ENCODE data around the gene FBF1. TPM values are rescaled to one million over a fixed set of nuclear protein-coding genes. Genes with fewer than 3 reads are reported as not detected.

Gene FBF1
- total and polyA plus RNA-seq, 2 donors (not counting 3 experiments of a cell fraction or from before 2014, with no cell fraction given) = 4.9 to 9.4 TPM

DNA sequence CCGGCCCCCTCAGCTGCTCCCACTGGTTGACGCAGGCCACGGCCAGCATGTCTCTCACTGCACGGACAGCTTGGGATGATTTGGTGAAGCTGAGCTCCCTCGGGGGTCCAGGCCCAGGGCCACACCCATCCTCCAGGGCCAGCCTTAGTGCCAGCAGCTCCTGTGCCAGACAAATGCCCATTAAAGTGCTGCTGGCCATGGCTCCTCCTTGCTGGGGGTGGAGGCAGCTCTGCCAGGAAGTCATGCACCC, 65.0 kb downstream of the FBF1 start:
- peaks cover 41% of the 10 kb centered on the region for H3K4me1 ChIP-seq (ENCODE audit: control insufficient read depth, extremely low read depth, insufficient read depth, low read length)
- peak overlapping the region in 1 of 3 experiments; percentile 67 for H3K4me3 ChIP-seq (replicated peaks in 1 of 3; ENCODE audit: insufficient read depth in 1 of 3, low read depth in 1 of 3, low read length in 3 of 3)
- no peaks in the 10 kb centered on the region for H3K27me3 ChIP-seq (ENCODE audit: control insufficient read depth in 2 of 2, insufficient read depth in 2 of 2, low read length in 2 of 2)
- no peak overlapping the region for H2AFZ ChIP-seq (ENCODE audit: low read depth, low read length)
- peaks cover 6% of the 10 kb centered on the region for H3K79me2 ChIP-seq (ENCODE audit: control insufficient read depth, insufficient read depth, low read length)
- peak overlapping the region; percentile 50 for H3K4me2 ChIP-seq (ENCODE audit: insufficient read depth, low read length)
- H4K20me1 ChIP-seq (replicated peaks; ENCODE audit: control insufficient read depth, extremely low read depth, insufficient read depth, low read length) = no peaks in the 10 kb centered on the region
- H3K9me3 ChIP-seq (replicated peaks; ENCODE audit: control insufficient read depth, insufficient read depth, low read length) = no peaks in the 10 kb centered on the region
- H3K9me1 ChIP-seq (replicated peaks; ENCODE audit: control insufficient read depth, extremely low read depth, insufficient read depth, low read length) = no peaks in the 10 kb centered on the region
- H3K27ac ChIP-seq (ENCODE audit: insufficient read depth, low read depth, low read length) = peak overlapping the region; percentile 70
- no peak for DNase-seq (ENCODE audit: low read depth, low spot score)
- peaks cover 3 to 18% of the 10 kb centered on the region in 2 experiments for H3K36me3 ChIP-seq (ENCODE audit: control insufficient read depth in 2 of 2, extremely low read depth in 1 of 2, insufficient read depth in 2 of 2, low read length in 2 of 2)
- intact Hi-C loops (cut with micrococcal nuclease) = loop anchor here (2.0 kb wide), 2 partner anchors 29 to 31 kb away; partner anchors contain the start of genes MRPL38 and UNC13D
- peak overlapping the region; percentile 65 for H3K9ac ChIP-seq (replicated peaks; ENCODE audit: extremely low read depth, insufficient read depth, low read length)
- no peak for TF ChIP-seq MYC (IDR thresholded peaks at IDR 0.05; ENCODE audit: low read depth, low read length)
- TF ChIP-seq POLR2A (IDR thresholded peaks at IDR 0.05; ENCODE audit: low read depth, low read length) = peak; percentile 3
- ChIA-PET POLR2A (interaction anchor here (0.9 to 3.0 kb wide), 3 partner anchors 17 to 96 kb away, joined by 4 to 19 read pairs (median 17); partner anchors contain the start of gene WBP2), CTCF (interaction anchor here (0.6 to 10.3 kb wide), 8 partner anchors 16 to 112 kb away, joined by 3 to 241 read pairs (median 3); partner anchors contain the start of genes TRIM65, UNC13D and WBP2)
- dilution Hi-C loops (cut with MboI; ENCODE audit: extremely low pct_ligation_motif_present, low sequenced_read_pairs) = no loop called here
- no peak for FAIRE-seq
- no TSS peak for BruUV-seq (replicated peaks)

DNA sequence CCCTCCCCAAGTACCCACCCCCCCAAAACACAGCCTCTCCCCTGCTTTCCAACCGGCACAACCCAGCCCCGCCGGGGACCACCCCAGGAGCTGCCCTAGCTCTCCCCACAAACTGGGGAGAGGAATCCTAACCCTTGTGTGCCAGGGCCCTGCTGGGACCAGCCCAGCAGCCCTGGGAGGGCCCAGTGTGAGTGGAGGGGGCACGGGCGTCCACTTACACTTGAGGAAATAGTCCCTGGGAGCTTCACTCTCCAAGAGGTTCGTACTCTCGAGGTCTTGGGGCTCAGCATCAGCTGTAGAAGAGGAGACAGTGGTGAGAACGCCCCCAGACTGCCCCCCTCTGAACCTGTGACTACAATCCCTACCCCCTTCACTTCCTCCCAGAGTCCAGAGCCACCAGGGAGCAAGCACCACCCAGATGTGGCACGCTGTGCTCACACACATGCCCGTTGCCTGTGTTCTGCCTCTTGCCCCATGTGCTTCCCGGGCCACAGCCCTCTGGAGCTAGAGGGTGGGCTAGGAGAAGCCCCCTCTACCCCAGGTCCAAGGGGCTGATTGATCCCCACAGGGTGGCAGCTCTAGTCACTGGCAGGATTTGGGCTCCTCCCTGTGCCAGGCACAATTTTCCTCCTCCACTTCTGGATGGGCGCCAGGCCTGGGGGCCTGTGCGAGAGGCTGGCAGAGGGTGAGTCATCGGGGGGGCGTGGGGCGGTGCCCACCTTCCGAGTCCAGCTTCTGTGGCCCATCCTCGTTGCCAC, 65.5 kb downstream of the FBF1 start:
- Histone ChIP-seq H3K36me3 (ENCODE audit: control insufficient read depth in 2 of 2, extremely low read depth in 1 of 2, insufficient read depth in 2 of 2, low read length in 2 of 2) (peaks cover 3 to 18% of the 10 kb centered on the region in 2 experiments), H3K4me1 (ENCODE audit: control insufficient read depth, extremely low read depth, insufficient read depth, low read length) (peaks cover 41% of the 10 kb centered on the region), H3K27me3 (ENCODE audit: control insufficient read depth in 2 of 2, insufficient read depth in 2 of 2, low read length in 2 of 2) (no peaks in the 10 kb centered on the region), H3K9me1 (replicated peaks; ENCODE audit: control insufficient read depth, extremely low read depth, insufficient read depth, low read length) (no peaks in the 10 kb centered on the region), H3K9ac (replicated peaks; ENCODE audit: extremely low read depth, insufficient read depth, low read length) (peak overlapping the region; percentile 65), H3K4me2 (ENCODE audit: insufficient read depth, low read length) (peak overlapping the region; percentile 50), H3K27ac (ENCODE audit: insufficient read depth, low read depth, low read length) (peak overlapping the region; percentile 70), H3K9me3 (replicated peaks; ENCODE audit: control insufficient read depth, insufficient read depth, low read length) (no peaks in the 10 kb centered on the region), H2AFZ (ENCODE audit: low read depth, low read length) (no peak overlapping the region), H3K79me2 (ENCODE audit: control insufficient read depth, insufficient read depth, low read length) (peaks cover 6% of the 10 kb centered on the region), H4K20me1 (replicated peaks; ENCODE audit: control insufficient read depth, extremely low read depth, insufficient read depth, low read length) (no peaks in the 10 kb centered on the region), H3K4me3 (replicated peaks in 1 of 3; ENCODE audit: insufficient read depth in 1 of 3, low read depth in 1 of 3, low read length in 3 of 3) (no peak overlapping the region)
- intact Hi-C loops (cut with micrococcal nuclease) (no loop called here), dilution Hi-C loops (cut with MboI; ENCODE audit: extremely low pct_ligation_motif_present, low sequenced_read_pairs) (no loop called here)
- TF ChIP-seq MYC (IDR thresholded peaks at IDR 0.05; ENCODE audit: low read depth, low read length) (no peak), EZH2 (IDR thresholded peaks at IDR 0.05; ENCODE audit: borderline replicate concordance, low read depth, low read length, severe bottlenecking) (no peak), FOS (IDR thresholded peaks at IDR 0.05; ENCODE audit: borderline replicate concordance, insufficient read depth, low read length) (no peak), GATA2 (IDR thresholded peaks at IDR 0.05; ENCODE audit: insufficient read depth, insufficient read length, low read depth, low read length) (no peak), POLR2AphosphoS5 (IDR thresholded peaks at IDR 0.05; ENCODE audit: insufficient read depth, low read depth, low read length) (no peak), POLR2A (IDR thresholded peaks at IDR 0.05; ENCODE audit: low read depth, low read length) (peak; percentile 8)
- TF ChIP-seq, protein P1, sequence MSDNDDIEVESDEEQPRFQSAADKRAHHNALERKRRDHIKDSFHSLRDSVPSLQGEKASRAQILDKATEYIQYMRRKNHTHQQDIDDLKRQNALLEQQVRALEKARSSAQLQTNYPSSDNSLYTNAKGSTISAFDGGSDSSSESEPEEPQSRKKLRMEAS (IDR thresholded peaks at IDR 0.05; ENCODE audit: insufficient read depth, insufficient read length) = no peak
- ChIA-PET CTCF (interaction anchor here (0.6 to 10.3 kb wide), 8 partner anchors 17 to 111 kb away, joined by 3 to 241 read pairs (median 3); partner anchors contain the start of genes TRIM65, UNC13D and WBP2), POLR2A (interaction anchor here (0.9 to 3.0 kb wide), 3 partner anchors 17 to 95 kb away, joined by 4 to 19 read pairs (median 17); partner anchors contain the start of gene WBP2)
- BruUV-seq (replicated peaks) = no TSS peak
- DNase-seq (ENCODE audit: low read depth, low spot score) (no peak), FAIRE-seq (peak; percentile 48)

All from endothelial cell of umbilical vein (primary cell).